ENCODE measurements around the gene ADCY3. TPM values are rescaled to one million over a fixed set of nuclear protein-coding genes. Genes with fewer than 3 reads are reported as not detected.

Gene ADCY3
- total RNA-seq, 1 donor from 2014 or later: 46.2 TPM

GRCh38 chr2:24909555-24910177 lies 10.4 kb downstream of the ADCY3 start:
- no peak for DNase-seq (ENCODE audit: extremely low spot score, unreplicated experiment)
- Mint-ChIP-seq H3K9me3 (peaks cover 5% of the 10 kb centered on the region), H3K4me1 (ENCODE audit: unreplicated experiment) (peaks cover 13% of the 10 kb centered on the region), H3K36me3 (peaks cover 29% of the 10 kb centered on the region), H3K27me3 (no peaks in the 10 kb centered on the region), H3K4me3 (no peak overlapping the region), H3K27ac (no peak overlapping the region)
- TF ChIP-seq, protein P1, sequence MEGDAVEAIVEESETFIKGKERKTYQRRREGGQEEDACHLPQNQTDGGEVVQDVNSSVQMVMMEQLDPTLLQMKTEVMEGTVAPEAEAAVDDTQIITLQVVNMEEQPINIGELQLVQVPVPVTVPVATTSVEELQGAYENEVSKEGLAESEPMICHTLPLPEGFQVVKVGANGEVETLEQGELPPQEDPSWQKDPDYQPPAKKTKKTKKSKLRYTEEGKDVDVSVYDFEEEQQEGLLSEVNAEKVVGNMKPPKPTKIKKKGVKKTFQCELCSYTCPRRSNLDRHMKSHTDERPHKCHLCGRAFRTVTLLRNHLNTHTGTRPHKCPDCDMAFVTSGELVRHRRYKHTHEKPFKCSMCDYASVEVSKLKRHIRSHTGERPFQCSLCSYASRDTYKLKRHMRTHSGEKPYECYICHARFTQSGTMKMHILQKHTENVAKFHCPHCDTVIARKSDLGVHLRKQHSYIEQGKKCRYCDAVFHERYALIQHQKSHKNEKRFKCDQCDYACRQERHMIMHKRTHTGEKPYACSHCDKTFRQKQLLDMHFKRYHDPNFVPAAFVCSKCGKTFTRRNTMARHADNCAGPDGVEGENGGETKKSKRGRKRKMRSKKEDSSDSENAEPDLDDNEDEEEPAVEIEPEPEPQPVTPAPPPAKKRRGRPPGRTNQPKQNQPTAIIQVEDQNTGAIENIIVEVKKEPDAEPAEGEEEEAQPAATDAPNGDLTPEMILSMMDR (conservative IDR thresholded peaks at IDR 0.05): no peak

- Mint-ChIP-seq H3K9me3 (peaks cover 5% of the 10 kb centered on the region), H3K36me3 (peaks cover 30% of the 10 kb centered on the region), H3K27me3 (no peaks in the 10 kb centered on the region), H3K4me1 (ENCODE audit: unreplicated experiment) (peaks cover 13% of the 10 kb centered on the region), H3K27ac (no peak overlapping the region), H3K4me3 (no peak overlapping the region)
- no peak for DNase-seq (ENCODE audit: extremely low spot score, unreplicated experiment)
- TF ChIP-seq, protein P1 (conservative IDR thresholded peaks at IDR 0.05): no peak
Measured at GRCh38 chr2:24908461-24908901, 11.6 kb downstream of the ADCY3 start.

DNA sequence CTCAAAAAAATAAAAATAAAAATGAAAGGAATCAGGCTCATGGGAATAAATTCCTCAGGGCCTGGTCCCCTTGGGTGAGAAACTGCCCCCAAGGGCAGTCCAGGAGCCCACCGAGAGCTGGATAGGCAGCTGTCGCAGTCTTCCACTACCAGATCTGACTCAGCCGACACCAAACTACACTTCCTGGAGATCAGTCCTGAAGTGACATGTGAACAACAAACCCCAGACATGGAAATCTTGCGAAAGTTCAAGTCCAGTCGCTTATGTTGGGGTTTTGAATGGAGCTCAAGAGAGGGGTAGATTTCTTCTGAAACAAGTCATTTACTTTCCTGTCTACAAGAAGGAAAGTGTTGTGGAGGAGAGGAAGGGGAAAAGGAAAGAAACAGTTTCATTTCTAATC lies 12.9 kb downstream of the ADCY3 start:
- no peak for DNase-seq (ENCODE audit: extremely low spot score, unreplicated experiment)
- Mint-ChIP-seq H3K27ac (no peak overlapping the region), H3K4me1 (ENCODE audit: unreplicated experiment) (peaks cover 5% of the 10 kb centered on the region), H3K4me3 (no peak overlapping the region), H3K27me3 (no peaks in the 10 kb centered on the region), H3K36me3 (peaks cover 37% of the 10 kb centered on the region), H3K9me3 (peaks cover 5% of the 10 kb centered on the region)
- TF ChIP-seq, protein P1 (conservative IDR thresholded peaks at IDR 0.05): no peak

GRCh38 chr2:24906466-24906865 lies 13.6 kb downstream of the ADCY3 start:
- DNase-seq (ENCODE audit: extremely low spot score, unreplicated experiment): no peak
- TF ChIP-seq, protein P1 (conservative IDR thresholded peaks at IDR 0.05): no peak
- no peak overlapping the region for H3K4me3 Mint-ChIP-seq

DNA sequence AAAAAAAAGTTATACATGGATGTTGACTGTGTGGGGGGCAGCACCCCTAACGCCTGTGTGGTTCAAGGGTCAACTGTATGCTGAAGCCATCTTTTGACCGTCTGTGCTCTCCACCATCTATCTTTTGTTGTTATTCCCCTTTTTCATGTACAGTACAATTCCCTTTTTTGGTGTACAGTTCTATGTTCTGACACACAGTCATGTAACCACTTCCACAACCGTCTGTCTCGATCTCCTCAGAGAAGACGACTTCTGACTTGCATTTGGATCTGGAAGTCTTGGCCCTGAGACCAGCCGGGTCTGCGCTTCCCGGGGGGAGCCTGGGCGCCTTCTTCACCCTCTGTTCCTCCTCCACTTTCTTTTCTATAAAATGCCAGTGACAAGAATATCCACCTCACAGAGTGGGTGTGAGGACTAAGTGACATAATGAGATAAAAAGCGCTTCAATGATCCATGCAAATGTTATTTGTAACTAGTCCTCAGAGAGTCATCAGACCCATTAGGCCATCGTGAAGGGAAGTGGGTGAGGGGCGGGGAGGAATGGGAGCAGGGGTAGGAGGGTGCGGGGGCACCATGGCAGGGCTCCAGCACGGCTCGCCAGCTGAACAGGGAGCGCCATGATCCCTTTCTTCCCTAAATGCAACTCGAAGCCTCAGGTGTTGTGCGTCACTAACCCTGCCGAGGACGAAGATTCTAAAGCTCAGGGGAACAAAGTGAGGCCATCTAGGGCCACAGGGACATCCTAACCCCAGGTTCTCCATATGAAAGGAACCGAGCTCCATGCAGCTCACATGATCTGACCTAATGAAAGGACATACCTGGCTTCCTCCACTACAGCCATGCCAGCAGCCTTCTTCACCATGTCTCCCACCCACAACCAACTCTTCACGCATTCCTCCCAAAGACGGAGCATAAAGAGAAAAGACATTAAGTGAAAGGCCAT lies 16.6 kb downstream of the ADCY3 start:
- TF ChIP-seq, protein P1 (conservative IDR thresholded peaks at IDR 0.05): no peak
- DNase-seq (ENCODE audit: extremely low spot score, unreplicated experiment): no peak
- Mint-ChIP-seq H3K27ac (no peak overlapping the region), H3K4me3 (no peak overlapping the region), H3K4me1 (ENCODE audit: unreplicated experiment) (no peaks in the 10 kb centered on the region), H3K27me3 (no peaks in the 10 kb centered on the region), H3K36me3 (peaks cover 30% of the 10 kb centered on the region), H3K9me3 (no peaks in the 10 kb centered on the region)

More at GRCh38 chr2:24906466-24906865, 13.6 kb downstream of the ADCY3 start:
- Mint-ChIP-seq H3K4me1 (ENCODE audit: unreplicated experiment) (peaks cover 5% of the 10 kb centered on the region), H3K27me3 (no peaks in the 10 kb centered on the region), H3K27ac (no peak overlapping the region), H3K36me3 (peaks cover 33% of the 10 kb centered on the region), H3K9me3 (peaks cover 5% of the 10 kb centered on the region)

All from type B pancreatic cell (in vitro differentiated cells).